ENCODE measurements around the gene ADCY3.
A peak's percentile ranks its signal among the peaks of the same experiment; 100 is the strongest.

The ADCY3 gene

GRCh38 chr2:24886126-24886501 lies 33.9 kb downstream of the ADCY3 start:
- Mint-ChIP-seq H3K9me3 (peaks cover 3% of the 10 kb centered on the region), H3K27me3 (ENCODE audit: low read depth) (no peaks in the 10 kb centered on the region), H3K4me1 (peaks cover 30% of the 10 kb centered on the region), H3K36me3 (ENCODE audit: low read depth) (peaks cover 3% of the 10 kb centered on the region), H3K27ac (peak overlapping the region in 2 of 3 experiments; percentile 17 to 73), H3K4me3 (no peak overlapping the region)
- TF ChIP-seq CTCF (IDR thresholded peaks at IDR 0.05; ENCODE audit: unreplicated experiment in 3 of 3) = no peak

- H3K4me3 Mint-ChIP-seq = no peak overlapping the region
- TF ChIP-seq CTCF (IDR thresholded peaks at IDR 0.05; ENCODE audit: unreplicated experiment in 3 of 3) = no peak
- H3K27ac Mint-ChIP-seq = peak overlapping the region in 2 of 3 experiments; percentile 53 to 73
- H3K36me3 Mint-ChIP-seq (ENCODE audit: low read depth) = peaks cover 3% of the 10 kb centered on the region
- H3K9me3 Mint-ChIP-seq = peaks cover 3% of the 10 kb centered on the region
- H3K27me3 Mint-ChIP-seq (ENCODE audit: low read depth) = no peaks in the 10 kb centered on the region
- H3K4me1 Mint-ChIP-seq = peaks cover 31% of the 10 kb centered on the region
Measured at GRCh38 chr2:24885221-24886125, 34.6 kb downstream of the ADCY3 start.

- no peak overlapping the region for H3K27ac Mint-ChIP-seq
- H3K27me3 Mint-ChIP-seq (ENCODE audit: low read depth) = no peaks in the 10 kb centered on the region
- H3K9me3 Mint-ChIP-seq = peaks cover 3% of the 10 kb centered on the region
- H3K36me3 Mint-ChIP-seq (ENCODE audit: low read depth) = peaks cover 3% of the 10 kb centered on the region
- peaks cover 34% of the 10 kb centered on the region for H3K4me1 Mint-ChIP-seq
- no peak overlapping the region for H3K4me3 Mint-ChIP-seq
- TF ChIP-seq CTCF (IDR thresholded peaks at IDR 0.05; ENCODE audit: unreplicated experiment in 3 of 3) = no peak
Measured at GRCh38 chr2:24883946-24884345, 36.1 kb downstream of the ADCY3 start.

- H3K27ac Mint-ChIP-seq = no peak overlapping the region
- H3K36me3 Mint-ChIP-seq (ENCODE audit: low read depth) = no peaks in the 10 kb centered on the region
- peaks cover 20% of the 10 kb centered on the region for H3K4me1 Mint-ChIP-seq
- no peak overlapping the region for H3K4me3 Mint-ChIP-seq
- peaks cover 3% of the 10 kb centered on the region for H3K9me3 Mint-ChIP-seq
- H3K27me3 Mint-ChIP-seq (ENCODE audit: low read depth) = no peaks in the 10 kb centered on the region
- TF ChIP-seq CTCF (IDR thresholded peaks at IDR 0.05; ENCODE audit: unreplicated experiment in 3 of 3) = no peak
Measured at GRCh38 chr2:24881623-24882022, 38.4 kb downstream of the ADCY3 start.

GRCh38 chr2:24881158-24881557 lies 38.9 kb downstream of the ADCY3 start:
- Mint-ChIP-seq H3K36me3 (ENCODE audit: low read depth) (no peaks in the 10 kb centered on the region), H3K4me3 (no peak overlapping the region), H3K9me3 (peaks cover 3% of the 10 kb centered on the region), H3K27me3 (ENCODE audit: low read depth) (no peaks in the 10 kb centered on the region), H3K4me1 (peaks cover 16% of the 10 kb centered on the region), H3K27ac (no peak overlapping the region)
- TF ChIP-seq CTCF (IDR thresholded peaks at IDR 0.05; ENCODE audit: unreplicated experiment in 3 of 3) = no peak

GRCh38 chr2:24878341-24878740 lies 41.7 kb downstream of the ADCY3 start:
- TF ChIP-seq CTCF (IDR thresholded peaks at IDR 0.05; ENCODE audit: unreplicated experiment in 3 of 3) = no peak
- H3K9me3 Mint-ChIP-seq = no peaks in the 10 kb centered on the region
- no peaks in the 10 kb centered on the region for H3K27me3 Mint-ChIP-seq (ENCODE audit: low read depth)
- peaks cover 8% of the 10 kb centered on the region for H3K4me1 Mint-ChIP-seq
- H3K36me3 Mint-ChIP-seq (ENCODE audit: low read depth) = no peaks in the 10 kb centered on the region
- H3K4me3 Mint-ChIP-seq = no peak overlapping the region
- H3K27ac Mint-ChIP-seq = no peak overlapping the region

Data from nephron (organoid).